GM12801 (cell line): ENCODE measurements around the gene ENOPH1.
A peak's percentile ranks its signal among the peaks of the same experiment; 100 is the strongest.

Source experiments
- CTCF ChIP-seq: IDR thresholded peaks from one replicate; pipeline ENCODE4 v1.5.1; 2011; ENCODE audit warnings: control low read depth; ENCODE audit not compliant: insufficient read length; ENCODE audit errors: extremely low read depth

ENOPH1 gene

GRCh38 chr4:82461710-82462109 lies 31.3 kb downstream of the ENOPH1 start:
- no peak for TF ChIP-seq CTCF

GRCh38 chr4:82462415-82462831 lies 32.0 kb downstream of the ENOPH1 start:
- TF ChIP-seq CTCF, result peak; percentile 13

- no peak for TF ChIP-seq CTCF
These were observed 32.8 kb downstream of the ENOPH1 start for GRCh38 chr4:82463221-82463620.

GRCh38 chr4:82467471-82467870 lies 37.1 kb downstream of the ENOPH1 start:
- no peak for TF ChIP-seq CTCF

GRCh38 chr4:82469791-82470345 lies 39.5 kb downstream of the ENOPH1 start:
- no peak for TF ChIP-seq CTCF

- no peak for TF ChIP-seq CTCF
These were observed 43.3 kb downstream of the ENOPH1 start for GRCh38 chr4:82473621-82474164.

GRCh38 chr4:82479562-82479961 lies 49.2 kb downstream of the ENOPH1 start:
- no peak for TF ChIP-seq CTCF
